Ovary (tissue), 9 donors: Measurements from ENCODE around the gene SMCHD1. TPM values are rescaled to one million over a fixed set of nuclear protein-coding genes. Genes with fewer than 3 reads are reported as not detected.

Source experiments
- DNase-seq, 5 donors: peaks; one replicate each; pipeline ENCODE4 v3.0.0-alpha.2; 2019 to 2020
- H3K27ac ChIP-seq, 2 donors: fragments of 200-600 bp; one replicate each; pipeline versions ENCODE4 v1.5.1 to v1.8.0; 2019 to 2022
- H3K27me3 ChIP-seq: fragments of 200-600 bp; one replicate; pipeline ENCODE4 v1.8.0; 2022
- H3K36me3 ChIP-seq: fragments of 200-600 bp; sonication (generic); one replicate; pipeline ENCODE4 v1.5.1; 2019
- H3K4me1 ChIP-seq: one replicate; pipeline ENCODE4 v1.8.1; 2013; ENCODE audit warnings: mild to moderate bottlenecking, moderate library complexity; ENCODE audit not compliant: insufficient read depth
- H3K4me3 ChIP-seq: fragments of 200-600 bp; sonication (generic); one replicate; pipeline ENCODE4 v1.5.1; 2017
- H3K9me3 ChIP-seq, 2 donors: fragments of 200-600 bp in 1 of 2; sonication (generic) in 1 of 2; one replicate each; pipeline versions ENCODE4 v1.5.1 to v1.8.1; 2013 to 2019; ENCODE audit warnings: mild to moderate bottlenecking in 1 of 2, moderate library complexity in 1 of 2
- EP300 ChIP-seq: sonication (generic); formaldehyde crosslinking; IDR thresholded peaks from one replicate; pipeline ENCODE4 v1.6.1; 2017; ENCODE audit warnings: antibody characterized with exemption
- POLR2A ChIP-seq: fragments of 450-650 bp; IDR thresholded peaks from one replicate; pipeline ENCODE4 v1.6.1; 2017; ENCODE audit warnings: antibody characterized with exemption, mild to moderate bottlenecking, moderate library complexity
- WGBS, 3 donors: extraction: QIAGEN DNeasy Blood & Tissue Kit in 1 of 3; methylation state at CpG; one replicate each; pipeline versions ENCODE4 v1.1.5 to v1.1.7; 2013 to 2017; 5-methylcytosine and 5-hydroxymethylcytosine counted together
- intact Hi-C, 4 donors: fragments of 100-400 bp; cut with DNase I; formaldehyde crosslinking; loops; one replicate each; pipeline versions ENCODE4 v1.11.0 to v1.15.1; 2022 to 2023
- polyA plus RNA-seq, 2 donors: library from polyadenylated mRNA; stranded (reverse); fragments of 200-250 nt in 1 of 2; fragments of 350-450 nt in 1 of 2; fragmentation: Illumina TruSeq in 1 of 2; extraction: RNeasy Lipid Tissue Mini Kit (QIAGEN cat#74804) in 1 of 2; gene quantifications; one replicate each; pipeline ENCODE4 v1.2.3, GENCODE V29; 2013 to 2014
- total RNA-seq, 7 donors: library from RNA; depleted of rRNA in 2 of 7; stranded (reverse); fragments of >200 nt in 2 of 7; fragmentation: NEBNext Ultra II Directional in 3 of 7; extraction: Animal tissue kit (Norgen Biotek cat#: 25700) in 3 of 7; gene quantifications; one replicate each; pipeline versions ENCODE4 v1.1.0 to v1.2.4, GENCODE V29; 2016 to 2023
- TF ChIP-seq, protein P1 (sequence below), 3 donors: fragments of 450-650 bp in 2 of 3; fragments of 200-600 bp in 1 of 3; IDR thresholded peaks; one replicate each; pipeline versions ENCODE4 v1.5.1 to v1.8.0; 2016 to 2022; ENCODE audit warnings: antibody characterized with exemption in 3 of 3, mild to moderate bottlenecking in 1 of 3
- donor health status: DM: no; HTN: no; CAD: no; lungs with moderate emphysema.
- donor health status: DM: no; HTN: no; CAD: no.
- donor health status: Bipolar disorder and iron deficiency.
- donor health status: DM: yes; HTN: yes; CAD: no.
- donor health status: DM: no; HTN: no; CAD: no.
- donor health status: DM: yes; HTN: yes; CAD: no.

The SMCHD1 gene
- total and polyA plus RNA-seq, 9 donors: 15.6 to 82.7 (median 50.9) TPM

DNA sequence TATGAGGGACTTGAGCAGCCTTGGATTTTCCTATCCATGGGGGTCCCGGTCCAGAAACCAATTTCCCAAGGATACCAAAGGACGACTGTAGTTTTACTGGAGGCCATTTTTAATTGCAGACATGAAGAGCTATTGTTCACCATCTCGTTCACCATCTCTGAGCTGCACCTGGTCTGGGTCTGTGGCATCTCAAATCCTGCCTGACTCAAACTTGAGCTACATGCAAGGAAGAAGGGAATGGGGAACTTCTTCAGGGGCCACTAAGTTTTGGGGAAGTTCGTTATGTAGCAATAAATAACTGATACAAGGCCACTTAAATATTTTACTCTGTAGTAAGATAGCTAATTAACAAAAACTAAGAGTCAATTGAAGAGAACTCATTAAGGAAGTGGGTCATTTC lies 2.1 kb upstream of the SMCHD1 start:
- 84 to 89% (median 87%) methylated on average over 4 of the region's 4 CpGs for WGBS, 3 donors
- Histone ChIP-seq H3K36me3 (no peaks in the 10 kb centered on the region), H3K4me1 (peaks cover 2% of the 10 kb centered on the region), H3K4me3 (no peak overlapping the region), H3K27ac (no peak overlapping the region), H3K27me3 (no peaks in the 10 kb centered on the region), H3K9me3 (no peaks in the 10 kb centered on the region)
- no peak for DNase-seq
- TF ChIP-seq, protein P1, sequence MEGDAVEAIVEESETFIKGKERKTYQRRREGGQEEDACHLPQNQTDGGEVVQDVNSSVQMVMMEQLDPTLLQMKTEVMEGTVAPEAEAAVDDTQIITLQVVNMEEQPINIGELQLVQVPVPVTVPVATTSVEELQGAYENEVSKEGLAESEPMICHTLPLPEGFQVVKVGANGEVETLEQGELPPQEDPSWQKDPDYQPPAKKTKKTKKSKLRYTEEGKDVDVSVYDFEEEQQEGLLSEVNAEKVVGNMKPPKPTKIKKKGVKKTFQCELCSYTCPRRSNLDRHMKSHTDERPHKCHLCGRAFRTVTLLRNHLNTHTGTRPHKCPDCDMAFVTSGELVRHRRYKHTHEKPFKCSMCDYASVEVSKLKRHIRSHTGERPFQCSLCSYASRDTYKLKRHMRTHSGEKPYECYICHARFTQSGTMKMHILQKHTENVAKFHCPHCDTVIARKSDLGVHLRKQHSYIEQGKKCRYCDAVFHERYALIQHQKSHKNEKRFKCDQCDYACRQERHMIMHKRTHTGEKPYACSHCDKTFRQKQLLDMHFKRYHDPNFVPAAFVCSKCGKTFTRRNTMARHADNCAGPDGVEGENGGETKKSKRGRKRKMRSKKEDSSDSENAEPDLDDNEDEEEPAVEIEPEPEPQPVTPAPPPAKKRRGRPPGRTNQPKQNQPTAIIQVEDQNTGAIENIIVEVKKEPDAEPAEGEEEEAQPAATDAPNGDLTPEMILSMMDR (IDR thresholded peaks at IDR 0.05): no peak
- TF ChIP-seq EP300 (no peak), POLR2A (no peak)
- intact Hi-C loops: loop anchor here in 1 of 4 donors (10.0 kb wide), 1 partner anchor 79 kb away; the partner anchor contains the start of genes METTL4 and NDC80

- TF ChIP-seq, protein P1 (IDR thresholded peaks at IDR 0.05): no peak
- Histone ChIP-seq H3K4me1 (peaks cover 6% of the 10 kb centered on the region), H3K36me3 (no peaks in the 10 kb centered on the region), H3K27me3 (no peaks in the 10 kb centered on the region), H3K9me3 (no peaks in the 10 kb centered on the region), H3K27ac (peak overlapping the region in 1 of 2 donors; percentile 99), H3K4me3 (peak overlapping the region; percentile 96)
- no peak for DNase-seq
- intact Hi-C loops: loop anchor here in 1 of 4 donors (10.0 kb wide), 1 partner anchor 80 kb away; the partner anchor contains the start of genes METTL4 and NDC80
- WGBS, 3 donors: 53% methylated on average over 13 of the region's 13 CpGs
Measured at GRCh38 chr18:2654169-2654927, 1.2 kb upstream of the SMCHD1 start.

DNA sequence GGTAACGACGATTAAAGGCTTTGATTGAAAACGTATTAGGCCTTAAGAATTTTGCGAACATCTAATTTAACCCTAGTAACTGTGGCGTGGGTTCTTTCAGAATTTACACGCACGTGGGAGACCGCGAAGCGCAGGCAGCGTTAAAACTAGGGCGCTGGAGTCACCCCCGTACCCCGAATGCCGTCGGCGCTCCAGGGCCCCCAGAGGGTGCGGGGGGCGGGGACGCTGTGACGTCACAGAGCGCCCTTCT lies 673 bp upstream of the SMCHD1 start:
- Histone ChIP-seq H3K36me3 (no peaks in the 10 kb centered on the region), H3K9me3 (no peaks in the 10 kb centered on the region), H3K4me1 (peaks cover 7% of the 10 kb centered on the region), H3K27ac (peak overlapping the region; percentile 98 to 99), H3K4me3 (peak overlapping the region; percentile 96), H3K27me3 (no peaks in the 10 kb centered on the region)
- peak in 2 of 5 donors; percentile 63 to 71 for DNase-seq
- TF ChIP-seq EP300: no peak
- whole genome bisulfite sequencing, 3 donors: 0 to 1% (median 0%) methylated on average over 22 of the region's 22 CpGs
- intact Hi-C loops: loop anchor here in 1 of 4 donors (5.0 to 10.0 kb wide), 2 partner anchors 80 to 357 kb away; partner anchors contain the start of genes LPIN2, METTL4 and NDC80

GRCh38 chr18:2655954-2656236 lies 369 bp downstream of the SMCHD1 start:
- Histone ChIP-seq H3K27me3 (no peaks in the 10 kb centered on the region), H3K9me3 (no peaks in the 10 kb centered on the region), H3K4me3 (peak overlapping the region; percentile 96), H3K4me1 (peaks cover 7% of the 10 kb centered on the region), H3K27ac (peak overlapping the region; percentile 98 to 99), H3K36me3 (no peaks in the 10 kb centered on the region)
- intact Hi-C loops: loop anchor here in 1 of 4 donors (5.0 to 10.0 kb wide), 2 partner anchors 81 to 356 kb away; partner anchors contain the start of genes LPIN2, METTL4 and NDC80
- DNase-seq: no peak
- TF ChIP-seq POLR2A (no peak), EP300 (no peak)
- TF ChIP-seq, protein P1 (IDR thresholded peaks at IDR 0.05): peak in 1 of 3 donors; percentile 18
- 0% methylated on average over 36 to 37 of the region's 37 CpGs for WGBS, 3 donors
